ENCODE measurements around the gene NDC80.

NDC80 gene

DNA sequence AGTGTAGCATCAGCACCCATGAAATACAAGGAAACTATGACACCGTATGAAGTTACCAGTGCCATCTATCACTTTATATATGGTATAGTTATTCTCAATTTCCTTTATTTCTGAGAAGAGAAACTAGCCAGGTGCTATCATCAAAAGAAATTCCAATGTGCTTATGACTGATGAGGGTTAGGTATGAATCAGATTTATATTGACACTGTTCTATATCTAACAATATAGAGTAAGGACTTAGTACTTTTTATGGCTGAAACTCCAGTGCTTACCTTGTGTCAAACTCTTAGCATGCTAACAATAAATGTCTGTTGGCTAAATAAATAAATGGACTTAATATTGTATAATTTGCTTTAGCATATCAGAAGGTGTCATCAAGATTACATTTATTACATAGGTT, 7.0 kb upstream of the NDC80 start:
- no peak for DNase-seq

DNA sequence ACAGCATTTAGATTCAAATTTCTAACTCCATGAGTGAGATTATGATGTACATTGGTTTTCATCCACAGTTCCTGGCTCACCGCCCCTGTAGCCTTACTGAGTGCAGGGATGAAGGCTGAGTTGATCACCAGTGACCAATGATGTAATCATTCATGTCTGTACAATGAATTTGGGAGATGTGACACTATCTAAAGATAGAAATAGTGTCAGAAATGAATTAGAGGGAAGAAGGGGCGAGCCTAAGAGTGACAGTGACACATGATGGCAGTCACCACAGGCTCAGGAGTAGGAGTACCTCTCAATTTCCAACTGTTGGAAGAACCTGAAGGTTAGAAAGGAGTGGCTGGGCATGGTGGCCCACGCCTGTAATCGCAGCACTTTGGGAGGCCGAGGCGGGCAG, 3.2 kb upstream of the NDC80 start:
- no peak for DNase-seq

- DNase-seq, result no peak
Measured at GRCh38 chr18:2568605-2569004, 2.8 kb upstream of the NDC80 start.

GRCh38 chr18:2569338-2570207, 1.8 kb upstream of the NDC80 start:
- no peak for DNase-seq

DNA sequence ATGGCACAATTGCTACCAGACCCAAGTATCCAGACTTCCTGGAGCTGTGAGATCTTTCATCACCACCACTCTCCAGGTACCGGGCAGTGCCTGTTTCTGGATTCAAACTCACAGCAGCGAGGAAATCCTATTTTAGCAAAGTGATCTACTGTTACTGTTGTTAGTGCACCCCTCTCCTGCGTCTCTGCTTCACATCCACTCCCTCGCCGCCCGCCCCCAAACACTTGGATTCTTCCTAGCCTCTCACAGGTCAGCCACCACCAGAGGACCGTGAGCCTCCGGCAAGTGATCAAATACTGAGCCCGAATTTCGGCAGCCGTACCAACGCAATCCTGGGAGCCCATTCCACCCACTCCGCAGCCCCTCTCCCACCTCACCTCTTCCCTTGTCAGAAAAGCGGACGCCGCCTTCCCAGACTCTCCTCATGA, 571 bp upstream of the NDC80 start:
- DNase-seq, result peak; percentile 71

DNA sequence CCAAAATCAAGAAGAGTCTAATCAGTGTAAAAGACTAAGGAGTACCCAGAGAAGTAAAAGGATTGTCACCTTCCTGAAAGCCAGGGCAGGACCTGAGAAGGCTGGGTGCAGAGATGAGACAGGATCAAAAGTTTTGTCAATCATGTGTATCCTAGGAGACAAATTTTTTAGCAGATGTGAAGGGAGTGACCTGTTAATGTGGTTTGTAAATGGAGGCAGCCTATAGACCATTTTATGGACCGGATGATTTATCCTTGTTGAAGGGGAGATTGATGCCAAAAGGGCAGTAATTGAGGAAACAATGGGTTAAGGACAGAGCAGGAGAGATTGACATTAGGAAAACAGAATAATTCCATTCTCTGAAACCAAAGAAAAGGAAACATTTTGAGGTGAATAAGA, 813 bp downstream of the NDC80 start:
- peak; percentile 39 for DNase-seq

DNA sequence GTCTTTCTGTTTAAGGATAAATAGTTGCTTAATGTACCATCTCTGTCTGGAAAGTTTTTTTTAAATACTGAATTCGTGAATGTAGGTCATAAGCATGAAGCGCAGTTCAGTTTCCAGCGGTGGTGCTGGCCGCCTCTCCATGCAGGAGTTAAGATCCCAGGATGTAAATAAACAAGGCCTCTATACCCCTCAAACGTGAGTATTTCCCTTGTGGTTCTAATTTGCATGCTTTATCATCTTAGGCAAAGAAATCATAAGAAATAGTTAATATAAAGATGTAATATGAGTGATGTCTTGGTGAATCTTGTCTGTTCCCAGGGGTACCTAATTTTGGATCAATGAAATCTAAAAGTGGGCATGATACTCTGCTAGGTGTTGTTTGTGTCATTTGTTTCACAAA, 1.5 kb downstream of the NDC80 start:
- DNase-seq, result no peak

GRCh38 chr18:2573408-2573807, 2.1 kb downstream of the NDC80 start:
- no peak for DNase-seq

- peak; percentile 15 for DNase-seq
Measured at GRCh38 chr18:2587788-2588187, 16.4 kb downstream of the NDC80 start.

GRCh38 chr18:2588666-2589344, 17.4 kb downstream of the NDC80 start:
- no peak for DNase-seq

DNA sequence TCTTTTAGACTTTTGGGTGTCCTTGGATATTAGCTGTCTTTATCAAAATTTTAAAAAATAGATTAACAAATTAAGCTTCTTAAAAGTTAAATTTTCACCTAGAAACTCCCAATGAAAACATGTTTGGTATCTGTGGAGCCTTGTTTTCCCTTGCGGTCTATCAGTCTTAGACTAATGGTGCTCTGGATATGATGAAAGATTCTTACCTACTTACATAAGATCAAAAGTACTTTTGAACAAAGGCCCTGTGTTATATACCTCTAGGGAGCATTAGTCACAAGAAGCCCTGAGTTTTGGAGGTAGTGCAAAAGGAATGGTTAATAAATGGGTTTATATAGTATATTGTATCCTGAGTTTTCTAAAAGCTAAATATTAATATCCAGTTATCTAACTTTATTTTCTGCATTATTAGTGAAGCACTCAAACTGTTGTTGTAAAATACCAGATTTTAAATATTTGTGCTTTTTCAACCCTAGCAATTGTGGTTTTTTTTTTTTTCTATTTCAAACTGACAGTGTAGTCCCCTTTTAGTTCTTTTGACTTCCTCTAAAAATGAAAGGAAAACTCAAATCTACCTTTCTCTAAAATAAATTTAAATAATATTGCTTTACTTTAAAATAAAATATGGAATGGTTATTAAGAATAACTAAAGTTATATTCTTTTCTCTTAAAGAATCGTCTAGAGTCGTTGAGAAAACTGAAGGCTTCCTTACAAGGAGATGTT, 18.1 kb downstream of the NDC80 start:
- peak; percentile 30 for DNase-seq

DNA sequence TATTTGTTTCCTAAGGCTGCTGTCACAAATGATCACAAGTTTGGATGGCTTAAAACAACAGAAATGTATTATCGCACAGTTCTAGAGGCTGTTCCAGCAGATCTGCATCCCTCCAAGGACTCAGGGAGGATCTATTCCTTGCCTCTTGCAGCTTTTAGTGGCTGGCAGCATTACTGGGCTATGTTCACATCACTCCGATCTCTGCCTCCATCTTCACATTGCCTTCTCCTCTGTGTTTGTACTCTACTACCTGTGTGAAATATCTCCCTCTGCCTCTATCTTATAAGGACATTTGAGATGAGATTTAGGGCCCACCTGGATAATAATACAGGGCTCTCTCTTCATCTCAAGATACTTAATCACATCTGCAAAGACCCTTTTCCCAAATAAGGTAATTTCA, 18.9 kb downstream of the NDC80 start:
- no peak for DNase-seq

- DNase-seq, result no peak
Measured at GRCh38 chr18:2597639-2598038, 26.3 kb downstream of the NDC80 start.

DNA sequence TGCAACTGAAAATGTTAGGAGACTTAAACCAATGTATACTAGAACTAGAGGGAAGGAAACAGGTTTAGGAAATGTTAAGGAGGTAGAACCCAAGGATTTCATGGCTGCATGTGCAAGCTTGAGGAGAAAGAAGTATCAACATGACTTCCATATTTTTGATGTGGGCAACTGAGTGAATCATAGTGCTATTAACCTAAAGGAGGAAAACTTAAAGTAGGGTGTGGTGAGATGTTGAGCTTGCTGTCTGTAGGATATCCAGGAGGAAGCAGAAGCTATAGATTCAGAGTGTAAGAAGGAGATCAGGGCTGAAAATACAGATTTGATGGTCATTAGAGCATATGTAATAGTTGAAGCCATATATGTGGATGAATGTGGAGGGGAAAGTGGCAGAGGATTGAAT, 31.5 kb downstream of the NDC80 start:
- peak; percentile 5 for DNase-seq

DNA sequence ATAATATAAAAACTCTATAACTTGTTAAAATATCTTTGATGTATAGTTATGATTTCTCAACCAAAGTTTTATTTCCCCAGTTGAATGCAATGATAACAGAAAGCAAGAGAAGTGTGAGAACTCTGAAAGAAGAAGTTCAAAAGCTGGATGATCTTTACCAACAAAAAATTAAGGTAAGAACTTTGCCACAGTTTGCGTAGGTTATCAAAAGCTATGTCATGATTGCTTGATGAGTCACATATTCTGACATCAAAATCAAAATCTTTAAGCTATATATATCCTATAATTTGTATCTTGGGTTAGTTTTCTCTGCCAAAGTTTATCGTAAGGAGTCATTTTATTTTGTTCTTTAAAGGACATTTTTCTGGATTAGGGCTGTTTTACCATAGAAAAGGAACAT, 35.0 kb downstream of the NDC80 start:
- DNase-seq, result no peak

DNA sequence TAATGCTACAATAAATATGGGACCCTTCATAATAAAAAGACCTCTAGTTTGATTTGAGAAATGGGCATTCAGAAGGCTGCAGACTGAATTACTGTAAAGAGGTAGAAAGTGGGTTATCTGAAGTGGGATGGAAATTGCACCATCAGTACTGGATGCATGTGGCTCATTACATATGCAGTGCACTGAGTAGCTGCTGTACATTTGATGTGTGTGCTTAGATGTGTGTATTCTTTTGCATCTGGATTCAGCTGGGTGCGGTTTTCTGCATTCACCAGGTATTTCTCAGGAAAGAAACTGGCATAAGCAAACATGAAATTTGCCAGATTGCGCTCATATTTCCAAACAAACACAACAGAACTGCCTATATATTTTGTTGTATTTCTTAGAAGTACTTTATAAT, 38.2 kb downstream of the NDC80 start:
- DNase-seq, result no peak

DNA sequence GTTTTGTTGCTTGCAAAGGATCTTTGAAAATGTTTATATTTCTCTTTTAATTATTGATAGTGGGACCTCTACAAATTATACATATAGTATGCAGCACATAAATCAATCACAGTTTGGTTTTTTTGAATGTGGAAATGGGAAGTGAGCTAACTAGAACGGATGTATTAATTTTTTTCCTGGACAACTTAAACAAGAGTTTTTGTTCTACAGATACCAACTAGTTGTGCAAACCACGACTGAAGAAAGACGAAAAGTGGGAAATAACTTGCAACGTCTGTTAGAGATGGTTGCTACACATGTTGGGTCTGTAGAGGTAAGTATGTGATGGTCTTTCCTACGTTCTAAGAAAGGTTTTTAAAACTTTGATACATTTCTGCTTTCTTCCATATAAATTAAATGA, 39.2 kb downstream of the NDC80 start:
- DNase-seq, result no peak

DNA sequence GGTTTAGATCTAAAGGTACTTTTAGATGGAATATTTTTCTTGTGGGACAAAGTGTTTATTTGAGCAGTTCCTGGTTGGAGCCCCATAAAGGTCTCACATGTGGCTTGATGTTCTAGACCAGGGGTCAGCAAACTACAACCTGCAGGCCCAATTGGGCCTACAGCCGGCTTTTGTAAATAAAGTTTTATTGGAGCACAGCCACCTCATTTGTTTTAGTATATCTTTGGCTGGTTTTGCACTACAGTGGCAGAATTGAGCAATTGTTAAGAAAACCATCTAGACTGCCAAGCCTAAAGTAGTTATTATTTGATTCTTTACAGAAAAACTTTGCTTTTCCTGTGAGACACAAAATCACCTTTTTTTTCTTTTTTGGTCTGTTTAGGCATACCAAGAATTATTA, 41.6 kb downstream of the NDC80 start:
- no peak for DNase-seq

DNA sequence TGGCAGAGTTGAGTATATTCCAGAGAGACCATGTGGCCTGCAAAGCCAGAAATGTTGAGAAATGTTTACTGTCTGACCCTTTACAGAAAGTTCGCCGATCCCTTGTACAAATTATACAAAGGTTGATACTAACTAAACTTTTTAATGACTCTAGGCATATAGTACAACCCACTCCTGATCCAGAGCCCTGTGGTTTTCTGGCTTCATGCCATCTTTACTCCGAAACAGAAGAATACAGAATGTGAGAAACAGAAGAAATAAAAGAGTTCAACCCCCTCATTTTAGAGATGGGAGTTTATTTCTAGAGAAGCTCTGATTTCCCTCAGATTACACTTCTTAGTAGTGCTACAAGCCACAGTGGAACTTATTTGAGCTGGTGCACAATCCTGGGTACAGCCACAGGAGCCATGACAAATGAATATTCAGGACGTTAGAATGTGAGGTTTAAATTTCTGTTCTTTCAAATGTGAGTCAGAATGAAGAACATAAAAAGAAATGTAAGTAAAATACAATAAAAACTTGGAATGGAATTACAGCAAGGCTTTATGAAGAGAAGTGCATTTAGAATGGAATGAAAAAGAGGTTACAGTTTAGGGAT, 46.1 kb downstream of the NDC80 start:
- DNase-seq, result no peak

GRCh38 chr18:2618009-2618408, 46.7 kb downstream of the NDC80 start:
- DNase-seq, result no peak

- DNase-seq, result no peak
Measured at GRCh38 chr18:2625217-2625616, 53.9 kb downstream of the NDC80 start.

DNA sequence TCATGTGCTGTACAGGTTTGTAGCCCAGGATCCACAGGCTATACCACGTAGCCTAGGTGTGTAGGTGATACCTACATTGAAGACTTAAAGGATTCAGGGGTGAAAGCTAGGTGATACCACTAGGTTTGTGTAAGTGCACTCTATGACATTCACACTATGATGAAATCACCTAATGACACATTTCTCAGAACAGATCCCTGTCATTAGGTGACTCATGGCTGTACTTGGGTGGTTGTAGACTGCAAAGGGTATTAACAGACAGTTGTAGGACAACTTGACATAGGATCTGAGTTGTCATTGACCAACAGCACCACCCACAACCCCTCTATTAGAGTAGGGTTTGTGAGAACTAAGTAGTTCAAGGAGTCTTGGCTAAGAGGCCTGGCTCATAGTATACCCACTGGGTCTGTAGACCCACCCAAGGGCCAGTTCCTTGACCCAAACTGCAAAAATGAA, 56.5 kb downstream of the NDC80 start:
- peak; percentile 86 for DNase-seq

GRCh38 chr18:2629003-2629402, 57.6 kb downstream of the NDC80 start:
- no peak for DNase-seq
